ENCODE data around the gene SND1.

Gene SND1

DNA sequence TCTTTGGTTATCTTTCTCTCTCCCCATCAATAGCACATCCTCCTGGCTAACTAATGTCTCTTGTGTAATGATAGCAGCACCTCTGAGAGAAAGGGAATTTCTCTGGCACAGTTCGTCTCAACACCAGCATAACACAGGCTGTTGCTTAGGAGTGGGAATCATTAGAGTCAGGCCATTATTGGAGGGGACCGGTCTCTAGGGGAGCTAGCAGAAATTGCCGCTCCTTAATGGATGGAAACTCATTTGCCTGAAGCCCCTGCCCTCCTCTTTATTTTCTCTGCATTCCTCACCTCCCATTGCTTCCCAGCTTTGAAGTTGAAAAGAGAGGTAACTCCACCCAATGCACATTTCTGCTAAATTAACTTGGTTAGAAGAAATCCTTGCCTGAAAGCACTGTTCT, 367.3 kb downstream of the SND1 start:
- no peak overlapping the region for H4K8ac ChIP-seq (ENCODE audit: low read length)
- H3K9ac ChIP-seq (ENCODE audit: low read length), result no peak overlapping the region
- H2BK5ac ChIP-seq (ENCODE audit: low read depth, low read length, poor library complexity, severe bottlenecking), result no peak overlapping the region
- H3K14ac ChIP-seq (ENCODE audit: low read length in 2 of 2), result no peak overlapping the region
- no peak overlapping the region for H2AK5ac ChIP-seq (ENCODE audit: low read length, severe bottlenecking)
- H3K4me3 ChIP-seq (ENCODE audit: insufficient read depth in 1 of 2, low read depth in 1 of 2, low read length in 2 of 2), result no peak overlapping the region
- no peak overlapping the region for H4K91ac ChIP-seq (ENCODE audit: low read length)
- 72% methylated on average over 3 of the region's 3 CpGs for WGBS
- H3K23ac ChIP-seq (ENCODE audit: low read length in 2 of 2), result no peak overlapping the region
- H3K27me3 ChIP-seq (ENCODE audit: control insufficient read depth in 1 of 2, insufficient read depth in 1 of 2, low read length in 2 of 2), result no peaks in the 10 kb centered on the region
- peaks cover 36% of the 10 kb centered on the region for H3K79me1 ChIP-seq (replicated peaks; ENCODE audit: low read length, poor library complexity, severe bottlenecking)
- no peak for DNase-seq
- no peak overlapping the region for H3K18ac ChIP-seq (ENCODE audit: low read depth in 1 of 2, low read length in 2 of 2)
- no peak overlapping the region for H3K4ac ChIP-seq (ENCODE audit: low read depth in 1 of 2, low read length in 2 of 2)
- no peak overlapping the region for H2BK120ac ChIP-seq (ENCODE audit: low read depth, low read length)
- H3K9me3 ChIP-seq (ENCODE audit: control insufficient read depth, low read length), result no peaks in the 10 kb centered on the region
- H3K4me2 ChIP-seq (ENCODE audit: low read length, poor library complexity, severe bottlenecking), result no peak overlapping the region
- no peak overlapping the region for H2BK12ac ChIP-seq (ENCODE audit: low read length in 2 of 2)
- no peak overlapping the region for H2BK15ac ChIP-seq (ENCODE audit: low read depth, poor library complexity, severe bottlenecking)
- no peak overlapping the region for H2AFZ ChIP-seq (ENCODE audit: low read depth, low read length)
- H3K27ac ChIP-seq (ENCODE audit: low read length, poor library complexity, severe bottlenecking), result no peak overlapping the region
- peaks cover 9 to 13% of the 10 kb centered on the region in 2 experiments for H3K36me3 ChIP-seq (ENCODE audit: control insufficient read depth in 1 of 2, insufficient read depth in 2 of 2, low read depth in 1 of 2, low read length in 2 of 2)
- H3K4me1 ChIP-seq (ENCODE audit: control insufficient read depth, insufficient read depth, low read depth, low read length), result peaks cover 13% of the 10 kb centered on the region

DNA sequence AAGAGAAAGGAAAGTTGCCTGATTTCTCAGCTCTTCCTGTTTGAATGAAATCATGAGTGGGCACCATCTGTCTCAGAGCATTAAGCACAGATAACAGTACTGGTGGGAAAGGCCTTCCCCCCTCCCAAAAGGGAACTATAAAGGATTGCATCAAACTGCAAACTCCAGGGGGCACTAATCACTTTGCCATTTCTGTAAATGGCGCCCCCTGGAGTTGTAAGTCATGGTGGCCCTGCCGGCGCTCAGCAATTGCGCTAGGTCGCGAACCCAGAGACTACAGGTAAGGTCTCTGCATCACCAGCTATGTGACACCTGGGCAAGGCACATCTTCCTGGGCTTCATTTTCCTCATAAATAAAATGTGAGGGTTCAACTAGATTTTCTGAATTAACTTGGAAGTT, 368.2 kb downstream of the SND1 start:
- no peak overlapping the region for H3K9ac ChIP-seq (ENCODE audit: low read length)
- no peak overlapping the region for H3K4me2 ChIP-seq (ENCODE audit: low read length, poor library complexity, severe bottlenecking)
- no peaks in the 10 kb centered on the region for H3K27me3 ChIP-seq (ENCODE audit: control insufficient read depth in 1 of 2, insufficient read depth in 1 of 2, low read length in 2 of 2)
- H3K27ac ChIP-seq (ENCODE audit: low read length, poor library complexity, severe bottlenecking), result no peak overlapping the region
- no peak overlapping the region for H2BK12ac ChIP-seq (ENCODE audit: low read length in 2 of 2)
- peaks cover 13% of the 10 kb centered on the region for H3K4me1 ChIP-seq (ENCODE audit: control insufficient read depth, insufficient read depth, low read depth, low read length)
- DNase-seq, result no peak
- H4K8ac ChIP-seq (ENCODE audit: low read length), result no peak overlapping the region
- H3K36me3 ChIP-seq (ENCODE audit: control insufficient read depth in 1 of 2, insufficient read depth in 2 of 2, low read depth in 1 of 2, low read length in 2 of 2), result peaks cover 7 to 13% of the 10 kb centered on the region in 2 experiments
- H2AK5ac ChIP-seq (ENCODE audit: low read length, severe bottlenecking), result no peak overlapping the region
- H2BK15ac ChIP-seq (ENCODE audit: low read depth, poor library complexity, severe bottlenecking), result no peak overlapping the region
- H3K79me1 ChIP-seq (replicated peaks; ENCODE audit: low read length, poor library complexity, severe bottlenecking), result peaks cover 37% of the 10 kb centered on the region
- no peak overlapping the region for H2BK5ac ChIP-seq (ENCODE audit: low read depth, low read length, poor library complexity, severe bottlenecking)
- no peak overlapping the region for H4K91ac ChIP-seq (ENCODE audit: low read length)
- H3K4me3 ChIP-seq (ENCODE audit: insufficient read depth in 1 of 2, low read depth in 1 of 2, low read length in 2 of 2), result no peak overlapping the region
- H3K14ac ChIP-seq (ENCODE audit: low read length in 2 of 2), result no peak overlapping the region
- WGBS, result 78% methylated on average over 6 of the region's 6 CpGs
- H2BK120ac ChIP-seq (ENCODE audit: low read depth, low read length), result no peak overlapping the region
- no peak overlapping the region for H3K23ac ChIP-seq (ENCODE audit: low read length in 2 of 2)
- H3K18ac ChIP-seq (ENCODE audit: low read depth in 1 of 2, low read length in 2 of 2), result no peak overlapping the region
- H3K4ac ChIP-seq (ENCODE audit: low read depth in 1 of 2, low read length in 2 of 2), result no peak overlapping the region
- H2AFZ ChIP-seq (ENCODE audit: low read depth, low read length), result no peak overlapping the region
- no peaks in the 10 kb centered on the region for H3K9me3 ChIP-seq (ENCODE audit: control insufficient read depth, low read length)

DNA sequence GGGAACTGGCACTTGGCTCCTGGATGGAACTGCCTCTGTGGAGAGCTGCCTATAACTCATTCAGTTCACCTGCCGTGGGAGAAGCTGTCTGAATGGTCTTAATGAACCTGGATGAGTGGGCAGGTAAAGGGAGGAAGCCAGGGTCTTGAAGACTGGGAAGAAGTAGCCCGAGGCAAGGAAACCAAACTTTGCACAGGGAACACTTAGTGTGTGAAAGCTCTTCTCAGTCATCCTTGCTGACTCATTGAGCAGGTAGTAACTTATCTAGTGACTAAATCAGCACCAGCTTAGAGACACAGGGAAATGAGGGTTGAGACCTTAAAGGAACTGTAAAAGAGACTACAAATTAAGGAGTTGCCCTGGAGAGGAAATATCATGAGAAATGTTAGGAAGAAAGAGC, 369.4 kb downstream of the SND1 start:
- no peak overlapping the region for H4K91ac ChIP-seq (ENCODE audit: low read length)
- peaks cover 7 to 13% of the 10 kb centered on the region in 2 experiments for H3K36me3 ChIP-seq (ENCODE audit: control insufficient read depth in 1 of 2, insufficient read depth in 2 of 2, low read depth in 1 of 2, low read length in 2 of 2)
- no peak overlapping the region for H3K4me2 ChIP-seq (ENCODE audit: low read length, poor library complexity, severe bottlenecking)
- H2BK120ac ChIP-seq (ENCODE audit: low read depth, low read length), result no peak overlapping the region
- no peak overlapping the region for H2BK12ac ChIP-seq (ENCODE audit: low read length in 2 of 2)
- H3K4me1 ChIP-seq (ENCODE audit: control insufficient read depth, insufficient read depth, low read depth, low read length), result peaks cover 15% of the 10 kb centered on the region
- no peak for DNase-seq
- no peak overlapping the region for H4K8ac ChIP-seq (ENCODE audit: low read length)
- no peak overlapping the region for H3K4ac ChIP-seq (ENCODE audit: low read depth in 1 of 2, low read length in 2 of 2)
- no peak overlapping the region for H3K4me3 ChIP-seq (ENCODE audit: insufficient read depth in 1 of 2, low read depth in 1 of 2, low read length in 2 of 2)
- H2BK15ac ChIP-seq (ENCODE audit: low read depth, poor library complexity, severe bottlenecking), result no peak overlapping the region
- H2AFZ ChIP-seq (ENCODE audit: low read depth, low read length), result no peak overlapping the region
- no peak overlapping the region for H3K23ac ChIP-seq (ENCODE audit: low read length in 2 of 2)
- H2BK5ac ChIP-seq (ENCODE audit: low read depth, low read length, poor library complexity, severe bottlenecking), result no peak overlapping the region
- no peak overlapping the region for H3K9ac ChIP-seq (ENCODE audit: low read length)
- no peak overlapping the region for H3K18ac ChIP-seq (ENCODE audit: low read depth in 1 of 2, low read length in 2 of 2)
- H2AK5ac ChIP-seq (ENCODE audit: low read length, severe bottlenecking), result no peak overlapping the region
- peaks cover 36% of the 10 kb centered on the region for H3K79me1 ChIP-seq (replicated peaks; ENCODE audit: low read length, poor library complexity, severe bottlenecking)
- H3K27me3 ChIP-seq (ENCODE audit: control insufficient read depth in 1 of 2, insufficient read depth in 1 of 2, low read length in 2 of 2), result no peaks in the 10 kb centered on the region
- WGBS, result 86% methylated on average over 2 of the region's 2 CpGs
- no peaks in the 10 kb centered on the region for H3K9me3 ChIP-seq (ENCODE audit: control insufficient read depth, low read length)
- no peak overlapping the region for H3K27ac ChIP-seq (ENCODE audit: low read length, poor library complexity, severe bottlenecking)
- no peak overlapping the region for H3K14ac ChIP-seq (ENCODE audit: low read length in 2 of 2)

DNA sequence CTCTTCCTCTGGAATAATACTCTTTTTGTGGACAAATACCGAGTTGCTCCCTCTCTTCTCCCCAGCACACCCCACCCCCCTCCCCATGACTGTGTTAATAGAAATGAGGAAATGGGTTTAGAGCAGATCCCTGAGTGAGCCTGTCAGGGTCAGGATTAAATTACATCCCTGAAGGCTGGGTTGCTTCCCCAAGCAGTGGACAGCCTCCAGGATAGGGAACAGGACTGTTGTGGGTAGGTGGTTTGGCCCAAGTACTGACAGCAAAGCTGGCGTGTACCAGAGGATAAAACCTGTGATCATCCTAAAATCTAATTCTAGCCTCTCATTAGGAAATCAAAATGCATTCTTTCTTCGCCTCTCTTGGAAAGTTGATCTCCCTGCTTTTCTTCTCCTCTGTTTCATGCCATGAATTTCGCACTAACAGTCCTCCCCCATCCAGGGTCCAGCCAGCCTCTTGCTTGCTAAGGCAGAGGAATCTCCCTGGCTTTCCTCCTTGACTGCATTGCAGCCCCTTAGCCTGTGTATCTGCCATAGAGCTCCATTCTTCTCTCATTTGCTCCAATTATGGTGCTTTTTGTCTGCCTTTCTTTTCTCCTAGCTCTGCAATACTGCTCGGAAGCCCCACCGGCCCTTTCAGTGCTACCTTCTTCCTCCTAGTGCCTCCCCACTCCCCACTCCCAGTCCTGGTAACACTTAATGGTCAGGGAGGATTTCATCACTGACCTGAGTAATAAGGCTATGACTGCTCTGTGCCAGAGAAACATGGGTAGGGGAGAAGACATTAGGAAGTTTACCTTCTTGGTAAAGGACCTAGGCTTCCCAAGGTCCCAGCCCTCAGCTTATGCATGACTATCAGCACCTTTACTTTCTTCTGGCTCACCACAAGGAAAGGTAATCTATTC, 370.9 kb downstream of the SND1 start:
- H2BK120ac ChIP-seq (ENCODE audit: low read depth, low read length), result no peak overlapping the region
- H3K36me3 ChIP-seq (ENCODE audit: control insufficient read depth in 1 of 2, insufficient read depth in 2 of 2, low read depth in 1 of 2, low read length in 2 of 2), result peaks cover 0 to 11% of the 10 kb centered on the region in 2 experiments
- H2AK5ac ChIP-seq (ENCODE audit: low read length, severe bottlenecking), result no peak overlapping the region
- H3K4me2 ChIP-seq (ENCODE audit: low read length, poor library complexity, severe bottlenecking), result no peak overlapping the region
- H3K4ac ChIP-seq (ENCODE audit: low read depth in 1 of 2, low read length in 2 of 2), result no peak overlapping the region
- no peak overlapping the region for H2BK12ac ChIP-seq (ENCODE audit: low read length in 2 of 2)
- H3K23ac ChIP-seq (ENCODE audit: low read length in 2 of 2), result no peak overlapping the region
- 97% methylated on average over 5 of the region's 6 CpGs for whole genome bisulfite sequencing
- no peak overlapping the region for H4K91ac ChIP-seq (ENCODE audit: low read length)
- H2AFZ ChIP-seq (ENCODE audit: low read depth, low read length), result no peak overlapping the region
- H3K27ac ChIP-seq (ENCODE audit: low read length, poor library complexity, severe bottlenecking), result no peak overlapping the region
- no peak overlapping the region for H3K4me3 ChIP-seq (ENCODE audit: insufficient read depth in 1 of 2, low read depth in 1 of 2, low read length in 2 of 2)
- no peak overlapping the region for H2BK15ac ChIP-seq (ENCODE audit: low read depth, poor library complexity, severe bottlenecking)
- no peak overlapping the region for H3K18ac ChIP-seq (ENCODE audit: low read depth in 1 of 2, low read length in 2 of 2)
- H3K9me3 ChIP-seq (ENCODE audit: control insufficient read depth, low read length), result no peaks in the 10 kb centered on the region
- H3K27me3 ChIP-seq (ENCODE audit: control insufficient read depth in 1 of 2, insufficient read depth in 1 of 2, low read length in 2 of 2), result no peaks in the 10 kb centered on the region
- H3K79me1 ChIP-seq (replicated peaks; ENCODE audit: low read length, poor library complexity, severe bottlenecking), result peaks cover 29% of the 10 kb centered on the region
- peak; percentile 42 for DNase-seq
- no peak overlapping the region for H4K8ac ChIP-seq (ENCODE audit: low read length)
- no peak overlapping the region for H3K9ac ChIP-seq (ENCODE audit: low read length)
- peaks cover 13% of the 10 kb centered on the region for H3K4me1 ChIP-seq (ENCODE audit: control insufficient read depth, insufficient read depth, low read depth, low read length)
- no peak overlapping the region for H3K14ac ChIP-seq (ENCODE audit: low read length in 2 of 2)
- H2BK5ac ChIP-seq (ENCODE audit: low read depth, low read length, poor library complexity, severe bottlenecking), result no peak overlapping the region
